H1 (cell line): ENCODE data around the gene TMC6.

Source experiments
- ATF2 ChIP-seq: IDR thresholded peaks from 2 replicates; pipeline ENCODE4 v1.6.1; 2012; ENCODE audit warnings: low read length, inconsistent platforms
- GTF2F1 ChIP-seq: IDR thresholded peaks from 2 replicates; pipeline ENCODE4 v1.6.1; 2012; ENCODE audit warnings: low read depth, low read length, improper control_type of control experiment, borderline replicate concordance
- POLR2AphosphoS5 ChIP-seq: IDR thresholded peaks from 2 replicates; pipeline ENCODE4 v1.6.1; 2011; ENCODE audit warnings: low read depth, low read length
- SP1 ChIP-seq: IDR thresholded peaks from 2 replicates; pipeline ENCODE4 v1.6.1; 2011; ENCODE audit warnings: low read depth, low read length
- TAF1 ChIP-seq: IDR thresholded peaks from 2 replicates; pipeline ENCODE4 v1.6.1; 2011; ENCODE audit warnings: mild to moderate bottlenecking, low read depth, low read length
- TF ChIP-seq, protein P1 (sequence below), 3 experiments: IDR thresholded peaks; 1 replicate in 2 of 3; 2 replicates in 1 of 3; pipeline versions ENCODE4 v1.5.1 to v1.6.1; 2011; ENCODE audit warnings: low read length in 3 of 3, mild to moderate bottlenecking in 3 of 3, inconsistent platforms in 2 of 3, low read depth in 1 of 3, moderate library complexity in 1 of 3; ENCODE audit not compliant: insufficient read depth in 1 of 3; ENCODE audit errors: control extremely low read depth in 1 of 3

DNA sequence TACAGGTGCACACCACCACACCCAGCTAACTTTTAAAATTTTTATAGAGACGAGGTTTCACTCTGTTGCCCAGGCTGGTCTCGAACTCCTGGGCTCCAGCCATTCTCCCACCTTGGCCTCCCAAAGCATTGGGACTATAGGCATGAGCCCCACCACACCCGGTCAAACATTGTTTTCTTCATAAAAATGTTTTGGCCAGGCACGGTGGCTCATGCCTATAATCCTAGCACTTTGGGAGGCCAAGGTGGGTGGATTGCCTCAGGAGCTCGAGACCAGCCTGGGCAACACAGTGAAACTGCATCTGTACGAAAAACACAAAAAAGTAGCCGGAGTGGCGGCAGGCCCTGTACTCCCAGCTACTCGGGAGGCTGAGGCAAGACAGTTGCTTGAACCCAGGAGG, 12.1 kb downstream of the TMC6 start:
- TF ChIP-seq ATF2 (no peak), TAF1 (no peak), SP1 (no peak), GTF2F1 (no peak), POLR2AphosphoS5 (no peak)
- TF ChIP-seq, protein P1, sequence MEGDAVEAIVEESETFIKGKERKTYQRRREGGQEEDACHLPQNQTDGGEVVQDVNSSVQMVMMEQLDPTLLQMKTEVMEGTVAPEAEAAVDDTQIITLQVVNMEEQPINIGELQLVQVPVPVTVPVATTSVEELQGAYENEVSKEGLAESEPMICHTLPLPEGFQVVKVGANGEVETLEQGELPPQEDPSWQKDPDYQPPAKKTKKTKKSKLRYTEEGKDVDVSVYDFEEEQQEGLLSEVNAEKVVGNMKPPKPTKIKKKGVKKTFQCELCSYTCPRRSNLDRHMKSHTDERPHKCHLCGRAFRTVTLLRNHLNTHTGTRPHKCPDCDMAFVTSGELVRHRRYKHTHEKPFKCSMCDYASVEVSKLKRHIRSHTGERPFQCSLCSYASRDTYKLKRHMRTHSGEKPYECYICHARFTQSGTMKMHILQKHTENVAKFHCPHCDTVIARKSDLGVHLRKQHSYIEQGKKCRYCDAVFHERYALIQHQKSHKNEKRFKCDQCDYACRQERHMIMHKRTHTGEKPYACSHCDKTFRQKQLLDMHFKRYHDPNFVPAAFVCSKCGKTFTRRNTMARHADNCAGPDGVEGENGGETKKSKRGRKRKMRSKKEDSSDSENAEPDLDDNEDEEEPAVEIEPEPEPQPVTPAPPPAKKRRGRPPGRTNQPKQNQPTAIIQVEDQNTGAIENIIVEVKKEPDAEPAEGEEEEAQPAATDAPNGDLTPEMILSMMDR (IDR thresholded peaks at IDR 0.05; ENCODE audit: control extremely low read depth in 1 of 3, insufficient read depth in 1 of 3, low read depth in 1 of 3, low read length in 3 of 3), result no peak
